ENCODE results near the gene LRRC18.

The LRRC18 gene

GRCh38 chr10:48906841-48907240, 32.8 kb downstream of the LRRC18 start:
- FAIRE-seq = no peak

- no peak for FAIRE-seq
These were observed 34.3 kb downstream of the LRRC18 start for GRCh38 chr10:48905311-48905710.

GRCh38 chr10:48904861-48905260, 34.8 kb downstream of the LRRC18 start:
- no peak for FAIRE-seq

GRCh38 chr10:48903151-48903550, 36.5 kb downstream of the LRRC18 start:
- no peak for FAIRE-seq

GRCh38 chr10:48902096-48902495, 37.5 kb downstream of the LRRC18 start:
- no peak for FAIRE-seq

GRCh38 chr10:48901319-48901718, 38.3 kb downstream of the LRRC18 start:
- no peak for FAIRE-seq

GRCh38 chr10:48900371-48900801, 39.3 kb downstream of the LRRC18 start:
- FAIRE-seq = no peak

GRCh38 chr10:48899781-48900180, 39.9 kb downstream of the LRRC18 start:
- no peak for FAIRE-seq

GRCh38 chr10:48898426-48898825, 41.2 kb downstream of the LRRC18 start:
- no peak for FAIRE-seq

GRCh38 chr10:48897441-48897790, 42.2 kb downstream of the LRRC18 start:
- no peak for FAIRE-seq

- no peak for FAIRE-seq
These were observed 42.7 kb downstream of the LRRC18 start for GRCh38 chr10:48896756-48897440.

- FAIRE-seq = no peak
These were observed 43.8 kb downstream of the LRRC18 start for GRCh38 chr10:48895803-48896195.

GRCh38 chr10:48894911-48895802, 44.5 kb downstream of the LRRC18 start:
- FAIRE-seq = no peak

- no peak for FAIRE-seq
These were observed 48.5 kb downstream of the LRRC18 start for GRCh38 chr10:48890888-48891850.

- no peak for FAIRE-seq
These were observed 51.7 kb downstream of the LRRC18 start for GRCh38 chr10:48887982-48888381.

- FAIRE-seq = no peak
These were observed 54.3 kb downstream of the LRRC18 start for GRCh38 chr10:48885376-48885775.

GRCh38 chr10:48884179-48885045, 55.2 kb downstream of the LRRC18 start:
- no peak for FAIRE-seq

GRCh38 chr10:48883701-48884100, 55.9 kb downstream of the LRRC18 start:
- no peak for FAIRE-seq

- FAIRE-seq = no peak
These were observed 56.8 kb downstream of the LRRC18 start for GRCh38 chr10:48882881-48883280.

- no peak for FAIRE-seq
These were observed 57.7 kb downstream of the LRRC18 start for GRCh38 chr10:48881937-48882336.

GRCh38 chr10:48880016-48880705, 59.5 kb downstream of the LRRC18 start:
- FAIRE-seq = no peak
